ENCODE results near the gene BMPR1A. TPM values are rescaled to one million over a fixed set of nuclear protein-coding genes. Genes with fewer than 3 reads are reported as not detected.
A peak's percentile ranks its signal among the peaks of the same experiment; 100 is the strongest.

Gene BMPR1A
- total and polyA plus RNA-seq, 10 of the 15 experiments (the other 5 are each of a cell fraction or from before 2014, with no cell fraction given), result 2.3 to 22.7 (median 13.1) TPM

- TF ChIP-seq MXI1 (IDR thresholded peaks at IDR 0.05; ENCODE audit: low read depth, low read length) (0 out of 2 replicates have a peak, but pooled peaks have one; percentile 25), DPF2 (IDR thresholded peaks at IDR 0.05) (peak; percentile 13; the same call in 1 of the 2 replicates), LARP7 (IDR thresholded peaks at IDR 0.05) (peak; percentile 85), ZBTB40 (IDR thresholded peaks at IDR 0.05; ENCODE audit: borderline replicate concordance) (no peak), ZNF592 (IDR thresholded peaks at IDR 0.05) (no peak), GATAD2B (conservative IDR thresholded peaks at IDR 0.05; ENCODE audit: low read depth) (peak; percentile 92), POLR2A (IDR thresholded peaks at IDR 0.05; ENCODE audit: low read depth, low read length) (0 out of 2 replicates have a peak, but pooled peaks have one; percentile 17), NR2F1 (conservative IDR thresholded peaks at IDR 0.05) (peak; percentile 46; the same call in 1 of the 2 replicates)
Measured at GRCh38 chr10:86756511-86757112, at the start of gene BMPR1A (continued).

All from GM12878 (cell line).